Cerebellar cortex (tissue), 1 donor: ENCODE data around the gene TTYH1.
"Not testable (repeated sequence)": the region's sequence is repeated elsewhere in the genome, so short reads cannot be mapped to it uniquely, and the experiment has no call there.

Experiments
- DNase-seq: peaks from one replicate; pipeline ENCODE4 v3.0.0-alpha.2; 2015; ENCODE audit warnings: low spot score

Gene TTYH1

DNA sequence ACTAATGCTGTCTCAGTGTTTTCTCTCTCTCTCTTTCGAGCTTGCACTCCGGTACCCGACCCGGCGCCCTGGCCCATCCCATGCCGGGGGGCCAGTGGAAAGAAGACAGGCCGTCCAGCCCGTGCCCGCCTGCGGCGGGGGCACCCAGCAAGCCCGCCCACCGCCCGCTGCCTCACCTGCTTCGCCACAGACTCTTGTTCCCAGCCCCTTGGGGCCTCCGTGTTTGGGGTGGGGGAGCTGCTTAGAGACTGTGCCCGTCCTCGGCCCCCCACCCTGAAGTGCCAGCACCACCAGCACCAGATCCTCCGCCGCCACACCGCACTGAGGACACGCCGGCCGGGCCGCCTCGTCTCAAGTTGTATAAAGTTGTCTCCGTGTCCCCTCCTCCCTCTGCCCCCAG is 45.9 kb downstream of the TTYH1 start:
- DNase-seq = no peak

DNA sequence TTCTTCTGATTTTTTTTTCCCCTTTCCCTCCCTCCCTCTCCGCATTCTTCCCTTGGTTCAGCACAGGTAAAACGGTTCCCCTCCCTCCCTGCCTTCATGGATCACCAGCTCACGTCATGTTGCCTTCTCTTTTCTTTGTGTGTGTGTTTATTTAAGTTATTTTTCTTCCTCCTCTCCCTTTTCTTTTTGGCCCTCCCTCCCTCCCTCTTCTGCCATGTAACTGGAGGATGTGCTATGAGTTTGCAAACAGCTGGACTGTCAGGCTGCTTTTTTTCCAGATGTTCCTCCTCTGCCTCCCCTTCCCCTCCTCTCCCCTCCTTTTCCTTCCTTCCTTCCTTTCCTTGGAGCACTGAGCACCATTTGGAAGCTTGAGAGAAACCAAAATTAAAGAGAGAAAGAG is 46.3 kb downstream of the TTYH1 start:
- DNase-seq = peak; percentile 17

DNA sequence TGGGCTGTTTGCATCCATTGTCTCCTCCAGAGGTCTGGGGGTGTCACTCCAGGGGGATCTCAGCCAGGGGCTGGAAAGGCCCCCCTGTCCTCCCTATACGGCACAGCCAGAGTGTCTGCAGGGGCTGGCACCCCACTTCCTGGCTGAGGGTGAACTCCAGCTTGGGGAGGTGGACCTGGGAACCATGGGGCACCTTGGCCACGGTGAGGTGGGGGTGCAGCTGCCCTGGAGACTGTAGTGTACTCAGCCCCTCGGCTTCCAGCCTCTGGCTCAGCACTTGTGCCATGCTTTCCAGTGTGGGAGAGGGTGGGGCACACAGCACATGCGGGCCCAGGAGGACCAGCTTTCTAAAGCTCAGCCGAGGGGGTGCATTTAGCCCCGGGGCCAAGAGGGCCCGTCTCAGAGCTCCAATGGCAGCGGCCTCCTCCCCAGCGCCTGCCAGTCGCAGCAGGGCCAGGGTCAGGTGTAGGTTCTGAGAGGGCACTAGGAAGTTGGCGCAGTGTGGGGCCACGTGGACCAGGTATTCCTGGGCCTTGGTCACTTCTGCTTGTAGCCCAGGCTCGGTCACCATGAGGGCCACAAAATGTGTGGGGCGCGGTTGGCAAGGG is 46.9 kb downstream of the TTYH1 start:
- no peak for DNase-seq

DNA sequence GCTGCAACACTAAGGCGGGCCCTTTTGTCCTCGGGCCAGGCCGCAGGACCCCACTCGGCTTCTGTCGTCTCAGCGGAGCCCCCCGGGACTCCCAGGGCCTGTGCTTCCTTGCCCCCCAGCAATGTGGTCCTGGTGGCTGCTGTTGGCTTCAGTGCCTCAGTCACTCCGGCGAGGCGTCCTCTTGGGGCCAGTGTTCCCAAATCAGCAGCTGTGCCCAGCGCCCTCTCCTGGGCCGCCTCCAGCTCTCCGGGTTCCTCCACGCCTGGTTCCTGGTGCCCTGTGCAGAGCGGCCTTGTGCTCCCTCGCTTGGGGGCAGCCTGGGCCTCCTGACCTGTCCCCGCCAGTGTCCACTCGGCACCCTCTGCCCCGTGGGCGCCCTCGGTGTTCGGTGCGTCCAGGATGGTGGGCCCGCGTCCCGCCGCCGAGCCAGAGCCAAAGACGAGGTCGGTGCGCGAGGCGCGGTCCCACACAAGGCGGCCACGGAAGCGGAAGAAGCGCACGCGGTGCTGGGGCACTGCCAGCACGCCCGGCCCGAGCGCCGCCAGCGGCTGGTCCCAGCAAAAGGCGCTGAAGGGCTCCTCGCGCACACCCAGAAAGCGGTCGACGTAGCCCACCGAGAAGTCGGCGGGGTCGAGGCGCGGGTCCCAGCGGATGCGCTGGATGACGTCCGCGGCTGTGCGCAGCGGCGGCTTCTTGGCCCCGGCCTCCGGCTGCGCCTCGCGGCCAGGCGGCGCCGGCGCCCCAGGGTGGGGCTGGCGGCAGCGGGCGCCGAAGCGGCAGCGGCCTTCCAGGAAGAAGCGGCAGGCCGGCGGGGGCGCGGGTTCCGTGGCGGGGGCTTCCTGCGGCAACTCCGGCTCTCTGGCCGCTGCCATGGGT is 47.6 kb downstream of the TTYH1 start:
- DNase-seq = peak; percentile 44

DNA sequence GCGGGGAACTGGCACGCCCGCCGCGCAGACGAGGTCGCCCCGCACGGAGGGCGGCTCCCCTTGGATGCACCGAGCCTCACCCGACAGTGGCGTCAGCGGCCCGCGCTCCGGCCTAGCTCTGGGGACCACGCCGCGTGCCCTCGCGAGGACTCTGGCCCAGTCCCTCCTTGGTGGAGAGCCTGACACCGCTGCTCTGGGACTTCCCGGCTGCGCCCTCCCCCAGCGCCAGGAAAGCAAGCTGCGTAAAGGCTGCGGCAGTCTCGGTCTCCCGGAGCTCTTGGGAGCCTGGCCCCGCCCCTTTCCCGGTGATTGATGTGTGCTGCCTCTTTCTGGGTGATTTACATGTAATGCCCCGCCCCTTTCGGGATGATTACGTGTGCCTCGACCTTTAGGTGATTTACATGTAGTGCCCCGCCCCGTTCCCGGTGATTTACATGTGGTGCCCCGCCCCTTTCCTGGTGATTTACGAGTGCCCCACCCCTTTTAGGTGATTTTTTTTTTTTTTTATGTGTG is 48.3 kb downstream of the TTYH1 start, which contains the start of gene LENG9:
LENG9 (minus strand) TSS at position 248 of the 513 bp plus-strand sequence. CDS start 252 bp downstream, outside the sequence.
- DNase-seq = peak; percentile 98

DNA sequence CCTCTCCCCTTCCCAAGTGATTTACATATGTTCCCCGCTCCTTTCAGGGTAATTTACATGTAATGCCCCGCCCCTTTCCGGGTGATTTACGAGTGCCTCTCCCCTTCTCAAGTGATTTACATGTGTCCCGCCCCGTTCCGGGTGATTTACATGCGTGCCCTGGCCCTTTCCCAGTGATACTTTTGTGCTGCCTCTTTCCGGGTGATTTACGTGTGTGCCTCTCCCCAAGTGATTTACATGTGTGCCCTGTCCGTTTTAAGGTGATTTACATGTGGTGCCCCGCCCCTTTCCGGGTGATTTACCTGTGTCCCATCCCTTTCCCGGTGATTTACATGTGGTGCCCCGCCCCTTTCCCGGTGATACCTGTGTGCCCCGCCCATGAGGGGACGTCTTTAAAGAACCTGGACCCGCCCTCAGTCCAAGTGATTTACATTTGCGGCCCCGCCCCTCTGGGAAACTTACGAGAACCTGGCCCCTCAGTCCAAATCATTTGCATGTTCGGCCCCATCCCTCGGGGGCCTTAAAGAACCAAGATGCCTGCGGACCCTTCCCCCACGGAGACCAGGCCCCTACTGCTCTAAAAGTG is 48.9 kb downstream of the TTYH1 start:
- DNase-seq = peak; percentile 96

DNA sequence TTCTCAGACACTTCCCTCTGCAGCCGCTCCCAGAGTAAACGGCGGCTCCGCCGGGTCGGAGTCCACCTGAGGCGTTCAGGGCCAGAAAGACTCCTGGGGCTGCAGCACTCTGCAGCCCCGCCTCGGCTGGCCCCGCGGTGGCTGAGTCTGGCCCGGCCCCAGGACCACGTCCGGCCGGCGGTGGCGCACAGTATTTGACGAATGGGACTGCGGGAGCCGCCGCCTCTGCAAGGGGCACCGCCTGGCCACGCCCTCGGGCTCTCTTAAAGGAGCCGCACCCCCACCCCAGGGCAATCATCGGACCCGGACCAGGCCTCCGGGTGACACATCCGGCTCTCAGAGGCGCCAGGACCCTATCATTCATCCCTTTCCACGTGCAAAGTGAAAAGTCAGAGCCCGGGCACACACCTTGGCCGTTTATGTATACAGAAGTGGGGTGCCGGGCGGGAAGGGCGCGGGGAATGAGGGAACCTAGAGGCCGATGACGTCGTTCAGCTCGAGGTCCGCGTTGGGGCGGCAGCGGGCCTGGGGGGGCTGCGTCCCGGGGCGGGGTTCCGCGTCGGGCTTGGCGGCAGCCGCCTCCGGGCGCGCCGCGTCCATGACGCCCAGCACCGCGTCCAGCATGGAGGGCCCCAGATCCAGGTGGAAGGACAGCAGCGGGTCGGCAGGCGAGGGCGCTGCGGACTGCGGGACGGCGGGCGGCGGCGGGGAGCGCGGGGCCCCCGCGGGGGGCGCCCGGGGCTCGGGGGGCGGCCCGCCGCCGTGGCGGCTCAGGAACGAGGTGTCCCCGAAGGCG is 49.6 kb downstream of the TTYH1 start:
- peak; percentile 89 for DNase-seq

DNA sequence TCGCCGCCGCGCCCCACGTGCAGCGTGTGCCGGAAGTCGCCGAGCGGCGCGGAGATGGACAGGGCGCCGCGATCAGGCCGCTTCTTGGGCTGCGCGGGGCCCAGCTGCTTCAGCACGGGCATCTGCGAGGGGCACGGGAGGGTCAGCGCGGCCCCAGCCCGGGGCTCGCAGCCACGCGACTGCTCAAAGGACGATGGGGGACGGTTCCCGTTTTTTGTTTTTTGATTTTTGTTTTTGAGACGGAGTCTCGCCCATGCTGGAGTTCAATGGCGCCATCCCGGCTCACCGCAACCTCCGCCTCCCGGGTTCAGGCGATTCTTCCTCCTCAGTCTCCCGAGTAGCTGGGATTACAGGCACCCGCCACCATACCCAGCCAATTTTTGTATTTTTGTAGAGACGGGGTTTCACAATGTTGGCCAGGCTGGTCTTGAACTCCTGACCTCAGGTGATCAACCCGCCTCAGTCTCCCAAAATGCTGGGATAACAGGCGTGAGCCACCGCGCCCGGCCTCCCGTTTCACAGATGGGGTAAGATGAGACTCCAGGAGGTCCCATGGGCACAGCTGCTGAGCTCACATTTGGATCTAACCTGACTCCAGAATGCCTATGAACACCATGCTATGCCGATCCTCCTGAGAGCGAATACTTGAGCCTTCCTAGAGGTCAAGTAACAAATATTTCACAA is 50.3 kb downstream of the TTYH1 start:
- DNase-seq = no peak

DNA sequence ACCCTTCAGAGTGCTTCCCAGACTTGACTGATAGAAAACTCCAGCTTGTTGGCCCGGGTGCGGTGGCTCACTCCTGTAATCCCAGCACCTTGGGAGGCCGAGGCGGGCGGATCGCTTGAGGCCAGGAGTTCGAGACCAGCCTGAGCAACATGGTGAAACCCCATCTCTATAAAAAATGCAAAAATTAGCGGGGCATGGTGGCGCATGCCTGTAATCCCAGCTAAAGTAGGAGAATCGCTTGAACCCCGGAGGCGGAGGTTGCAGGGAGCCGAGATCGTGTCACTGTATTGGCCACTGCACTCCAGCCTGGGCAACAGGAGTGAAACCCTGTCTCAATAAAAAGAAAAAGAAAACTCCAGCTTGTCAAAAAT is 50.8 kb downstream of the TTYH1 start:
- DNase-seq = not testable (repeated sequence)

DNA sequence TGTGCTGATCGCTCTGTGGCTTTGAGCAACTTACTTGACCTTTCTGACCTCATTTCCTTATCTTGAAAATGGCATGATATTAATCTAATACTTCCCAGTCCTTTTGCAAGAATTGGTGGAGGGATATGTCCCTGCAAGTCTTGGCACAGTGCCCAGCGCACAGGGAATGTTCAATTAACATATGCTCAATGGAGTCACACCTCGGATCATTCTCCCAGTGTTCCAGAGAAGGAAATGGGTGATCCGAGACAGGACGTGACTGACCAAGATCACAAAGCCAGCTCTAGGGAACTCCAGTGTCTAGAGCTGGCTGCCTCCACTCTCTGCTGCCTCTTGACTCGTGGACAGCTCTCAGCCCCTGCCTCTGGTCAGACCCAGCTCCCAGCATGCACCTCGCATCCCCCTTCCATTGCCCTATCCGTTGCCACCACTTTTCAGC is 54.3 kb downstream of the TTYH1 start:
- no peak for DNase-seq

DNA sequence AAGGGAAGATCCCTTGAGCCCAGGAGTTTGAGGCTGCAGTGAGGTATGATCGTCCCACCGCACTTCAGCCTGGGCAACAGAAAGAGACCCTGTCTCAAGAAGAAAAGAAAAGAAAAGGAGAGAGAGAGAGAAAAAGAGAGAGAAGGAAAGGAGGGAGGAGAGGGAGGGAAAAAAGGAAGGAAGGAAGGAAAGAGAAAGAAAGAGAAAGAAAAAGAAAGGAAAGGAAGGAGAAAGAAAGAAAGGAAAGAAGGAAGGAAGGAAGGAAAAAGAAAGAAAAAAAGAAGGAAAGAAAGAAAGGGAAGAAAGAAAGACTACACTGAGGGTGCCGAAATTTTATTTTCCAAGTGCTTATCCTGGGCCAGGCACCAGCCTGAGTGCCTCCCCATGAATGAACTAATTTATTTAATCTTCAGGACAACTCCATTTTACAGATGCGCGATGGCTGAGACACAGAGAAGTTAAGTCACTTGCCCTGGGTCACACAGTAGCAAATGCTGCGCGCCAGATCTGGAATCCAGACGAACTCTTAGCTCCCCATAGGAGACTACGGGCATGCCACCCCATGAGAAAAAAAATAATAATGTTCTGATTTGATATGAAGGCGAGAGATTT is 55.1 kb downstream of the TTYH1 start:
- no peak for DNase-seq

DNA sequence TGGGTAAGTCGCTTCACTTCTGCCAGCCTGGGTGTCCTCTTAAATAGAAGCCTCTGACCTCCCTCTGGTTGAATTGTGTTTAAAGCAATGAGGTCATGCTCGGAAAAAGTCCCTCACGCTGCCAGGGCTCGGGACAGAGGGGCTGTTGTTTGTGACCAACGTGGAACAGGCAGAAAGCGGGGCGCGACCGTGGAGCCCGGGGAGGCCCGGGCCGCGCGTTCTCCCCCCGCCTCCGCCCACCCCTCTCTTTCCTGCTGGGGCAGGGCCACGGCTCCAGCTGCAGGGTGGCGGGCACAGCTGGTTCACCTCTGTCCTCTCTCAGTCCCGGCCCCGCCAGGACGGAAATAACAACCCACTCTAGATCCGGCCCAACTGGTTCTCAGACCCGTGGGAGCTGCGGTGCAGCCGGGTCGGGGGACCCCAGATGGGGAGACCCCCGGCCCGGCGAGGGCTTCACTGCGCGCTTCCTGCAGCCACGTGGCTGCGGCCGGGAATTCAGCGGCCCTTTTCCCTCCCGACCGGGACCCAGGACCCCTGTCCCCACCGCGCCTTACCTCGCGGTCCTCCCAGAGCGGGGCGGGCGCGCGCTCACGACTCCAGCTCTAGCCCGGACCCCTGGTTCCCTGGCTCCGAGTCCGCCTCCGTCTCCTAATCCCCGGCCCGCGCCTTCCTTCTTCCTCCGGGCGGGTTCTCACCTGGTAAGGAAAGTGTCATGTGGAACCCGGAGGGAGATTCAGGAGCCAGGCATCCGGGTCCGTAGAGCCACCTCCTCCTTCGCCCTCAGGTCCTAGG is 55.9 kb downstream of the TTYH1 start:
- no peak for DNase-seq

DNA sequence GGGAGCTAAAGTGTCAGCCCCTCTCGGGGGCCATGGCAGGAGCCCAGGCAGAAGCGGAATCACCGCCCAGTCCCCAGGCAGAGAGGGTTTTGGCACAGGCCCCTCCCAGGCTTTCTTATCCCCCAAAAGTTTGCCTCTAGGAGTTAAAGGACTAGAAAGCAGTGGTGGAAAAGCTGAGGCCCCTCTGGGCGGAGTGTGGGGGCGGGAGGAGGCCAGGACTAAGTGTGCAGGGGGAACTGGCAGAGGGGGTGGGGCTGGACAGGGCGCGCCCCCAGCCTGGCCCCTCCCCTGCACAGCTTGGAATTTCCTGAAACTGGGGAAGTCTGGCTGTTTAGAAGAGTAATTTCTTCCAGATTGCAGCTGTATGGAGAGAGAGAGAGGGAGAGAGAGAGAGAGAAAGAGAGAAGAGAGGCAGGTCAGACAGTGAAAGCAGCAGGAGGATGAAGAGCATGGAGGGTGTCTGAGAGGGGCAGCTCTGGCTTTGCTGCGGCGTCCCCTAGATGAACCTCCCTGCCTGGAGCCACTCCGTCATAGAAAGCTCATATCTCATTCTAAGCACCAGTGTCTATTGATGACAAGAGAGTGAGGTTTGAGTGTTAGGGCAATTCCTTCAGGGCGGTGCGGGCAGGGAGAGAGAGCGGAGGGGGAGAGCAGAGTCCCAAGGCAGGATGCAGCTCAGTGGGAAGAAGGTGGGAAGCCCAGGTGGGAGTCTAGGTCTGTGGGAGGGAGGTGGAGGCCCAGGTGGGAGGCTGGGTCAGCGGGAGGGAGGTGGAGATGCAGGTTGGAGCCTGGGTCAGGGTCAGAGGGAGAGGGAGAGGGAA is 58.0 kb downstream of the TTYH1 start, which contains the start of gene CDC42EP5:
CDC42EP5 (minus strand) TSS at position 226 of the 821 bp plus-strand sequence. CDS start 7,749 bp downstream, outside the sequence.
- peak; percentile 64 for DNase-seq

DNA sequence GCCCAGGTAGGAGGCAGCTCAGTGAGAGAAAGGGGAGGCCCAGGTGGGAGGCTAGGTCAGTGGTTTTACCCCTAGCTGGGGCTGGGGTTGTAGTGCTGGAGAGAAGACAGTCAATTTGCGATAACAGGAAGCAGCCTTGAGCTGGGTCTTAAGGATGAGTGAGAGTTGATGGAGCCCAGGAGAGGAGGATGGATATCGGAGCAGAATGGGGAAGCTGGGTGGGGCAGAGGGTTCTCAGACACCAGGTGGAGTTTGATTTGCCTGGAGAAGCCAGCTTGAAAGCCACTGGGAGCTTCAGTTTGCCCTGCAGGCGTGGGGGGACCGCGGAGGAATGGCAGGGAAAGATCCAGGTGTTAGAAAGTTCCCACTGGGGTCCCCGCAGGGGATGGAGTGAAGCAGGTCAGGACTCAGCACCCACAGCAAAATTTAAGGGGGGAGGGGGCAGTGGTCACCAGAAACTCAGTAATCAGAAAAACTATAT is 58.7 kb downstream of the TTYH1 start:
- no peak for DNase-seq

DNA sequence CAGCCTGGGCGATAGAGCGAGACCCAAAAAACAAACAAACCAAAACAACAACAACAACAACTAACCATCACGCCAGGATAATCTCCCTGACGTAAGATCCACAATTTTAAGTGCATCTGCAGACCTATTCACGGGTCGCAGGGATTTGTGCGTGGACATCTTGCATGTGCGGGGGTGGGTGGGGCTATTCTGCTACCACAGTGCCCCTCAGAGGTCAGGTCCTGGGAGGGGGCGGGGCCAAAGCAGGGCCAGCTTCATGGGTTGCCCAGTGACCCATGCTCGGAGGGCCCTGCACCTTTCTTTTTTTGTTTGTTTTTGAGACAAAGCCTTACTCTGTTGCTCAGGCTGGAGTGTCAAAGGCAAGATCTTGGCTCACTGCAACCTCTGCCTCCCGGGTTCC is 60.4 kb downstream of the TTYH1 start:
- DNase-seq = no peak

DNA sequence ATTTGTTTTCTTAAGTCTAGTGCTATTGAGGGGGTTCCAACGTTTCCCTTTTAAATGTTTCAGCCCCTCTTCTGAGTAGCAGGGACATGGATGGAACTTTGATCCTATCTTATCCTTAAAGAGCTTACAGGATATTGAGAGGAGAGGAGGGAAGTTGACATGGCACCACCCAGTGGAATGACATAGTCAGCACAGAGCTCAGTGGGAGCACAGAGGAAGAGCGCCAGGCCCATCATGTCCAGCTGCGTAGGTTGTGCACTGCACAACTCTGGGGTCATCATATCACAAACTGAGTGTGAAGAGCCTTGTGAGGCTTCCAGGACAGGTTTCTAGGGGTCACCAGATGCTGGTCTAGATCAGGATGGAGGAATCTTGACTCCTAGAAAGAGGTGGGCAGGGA is 62.4 kb downstream of the TTYH1 start:
- DNase-seq = no peak

DNA sequence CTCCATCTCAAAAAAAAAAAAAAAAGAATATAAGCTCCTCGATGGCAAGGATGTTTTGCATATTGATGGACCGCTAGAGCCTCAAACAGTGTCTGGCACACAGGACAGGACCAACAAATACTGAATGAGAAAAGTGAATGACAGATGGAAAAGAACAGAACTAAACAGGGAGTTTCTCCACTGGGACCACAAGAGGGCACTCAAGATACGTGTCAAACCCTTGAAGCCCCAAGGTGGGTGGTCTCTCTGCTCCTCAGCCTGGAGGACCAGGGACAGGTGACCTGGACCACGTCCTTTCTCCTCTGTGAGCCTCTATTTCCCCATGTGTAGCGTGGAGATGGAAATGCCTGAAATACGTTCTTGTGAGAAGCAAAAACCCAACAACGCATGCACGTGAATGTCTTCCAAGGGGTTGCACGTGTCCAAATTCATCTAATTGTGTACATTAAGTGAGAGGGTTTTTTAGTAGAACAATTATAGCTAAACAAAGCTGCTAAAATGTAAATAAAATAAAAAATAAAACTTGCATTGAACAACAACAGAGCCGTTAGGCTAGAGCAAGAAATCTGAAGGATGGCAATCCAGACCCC is 63.5 kb downstream of the TTYH1 start:
- peak; percentile 74 for DNase-seq

DNA sequence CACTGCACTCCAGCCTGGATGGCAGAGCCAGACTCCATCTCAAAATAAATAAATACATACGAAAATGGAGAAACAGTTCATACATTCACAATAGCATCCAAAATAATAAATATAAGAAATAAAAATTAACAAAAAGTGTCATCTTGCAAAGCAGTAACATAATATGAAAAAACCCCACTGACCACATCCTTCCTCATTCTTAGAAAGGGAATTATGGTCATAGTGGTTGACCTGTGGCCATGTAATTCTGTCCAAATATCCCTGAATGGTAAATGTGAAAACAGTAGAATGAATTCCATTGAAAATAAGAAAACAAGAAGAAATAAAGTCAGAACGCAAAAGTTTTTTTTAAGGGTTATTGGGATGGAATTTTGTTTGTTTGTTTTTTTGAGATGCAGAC is 64.8 kb downstream of the TTYH1 start:
- DNase-seq = no peak
